ENCODE data around the gene SSH3.
"Not testable (repeated sequence)": the region's sequence is repeated elsewhere in the genome, so short reads cannot be mapped to it uniquely, and the experiment has no call there.

SSH3 gene

GRCh38 chr11:67312187-67313021 is 9.1 kb downstream of the SSH3 start:
- DNase-seq (ENCODE audit: low read depth) = no peak

- no peak for DNase-seq (ENCODE audit: low read depth)
These were observed 10.0 kb downstream of the SSH3 start for GRCh38 chr11:67313125-67313890.

DNA sequence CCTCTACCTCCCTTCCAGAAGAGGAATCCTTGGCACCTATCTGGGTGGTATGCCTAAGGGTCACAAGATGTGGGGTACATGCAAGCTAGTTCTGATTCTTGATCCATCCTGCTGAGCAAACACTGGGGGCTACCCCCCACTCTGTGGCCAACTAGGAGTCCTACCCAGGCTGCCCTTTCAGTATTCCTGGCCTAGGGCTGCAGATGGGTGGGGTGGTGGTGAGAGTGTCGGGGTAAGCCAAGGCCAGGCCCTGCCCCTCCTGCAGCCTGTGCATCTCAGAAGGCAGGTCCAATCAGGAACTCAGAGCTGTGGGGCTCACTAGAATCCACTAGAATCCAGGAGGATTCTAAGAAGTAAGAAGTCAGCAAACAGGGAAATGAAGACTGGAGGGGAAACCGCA is 10.9 kb downstream of the SSH3 start:
- DNase-seq (ENCODE audit: low read depth) = no peak

DNA sequence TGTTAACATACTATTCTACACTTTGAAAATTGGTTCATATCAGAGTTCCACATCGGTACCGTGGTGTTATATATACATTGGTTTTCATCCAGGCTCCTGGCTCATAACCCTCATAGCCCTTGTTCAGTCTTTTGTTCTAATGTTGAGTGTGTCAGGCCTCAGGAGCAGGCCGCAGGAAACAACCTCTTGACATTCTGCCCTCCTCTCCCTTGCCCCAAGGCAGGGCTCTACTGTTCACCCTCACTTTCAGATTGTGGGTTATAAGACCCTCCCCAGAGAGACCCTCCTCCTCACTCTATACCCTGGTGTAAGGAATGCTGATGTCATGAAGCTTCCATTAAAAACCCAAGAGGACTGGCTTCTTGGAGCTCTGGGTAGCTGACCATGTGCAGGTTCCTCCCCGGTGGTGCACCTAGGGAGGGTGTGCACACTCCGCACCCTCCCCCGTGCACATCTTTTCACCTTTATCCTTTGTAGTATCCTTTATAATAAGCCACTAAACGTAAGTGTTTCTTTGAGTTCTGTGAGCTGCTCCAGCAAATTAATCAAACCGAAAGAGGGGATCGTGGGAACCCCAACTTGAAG is 12.1 kb downstream of the SSH3 start:
- no peak for DNase-seq (ENCODE audit: low read depth)

- no peak for DNase-seq (ENCODE audit: low read depth)
These were observed 13.5 kb downstream of the SSH3 start for GRCh38 chr11:67316882-67317204.

DNA sequence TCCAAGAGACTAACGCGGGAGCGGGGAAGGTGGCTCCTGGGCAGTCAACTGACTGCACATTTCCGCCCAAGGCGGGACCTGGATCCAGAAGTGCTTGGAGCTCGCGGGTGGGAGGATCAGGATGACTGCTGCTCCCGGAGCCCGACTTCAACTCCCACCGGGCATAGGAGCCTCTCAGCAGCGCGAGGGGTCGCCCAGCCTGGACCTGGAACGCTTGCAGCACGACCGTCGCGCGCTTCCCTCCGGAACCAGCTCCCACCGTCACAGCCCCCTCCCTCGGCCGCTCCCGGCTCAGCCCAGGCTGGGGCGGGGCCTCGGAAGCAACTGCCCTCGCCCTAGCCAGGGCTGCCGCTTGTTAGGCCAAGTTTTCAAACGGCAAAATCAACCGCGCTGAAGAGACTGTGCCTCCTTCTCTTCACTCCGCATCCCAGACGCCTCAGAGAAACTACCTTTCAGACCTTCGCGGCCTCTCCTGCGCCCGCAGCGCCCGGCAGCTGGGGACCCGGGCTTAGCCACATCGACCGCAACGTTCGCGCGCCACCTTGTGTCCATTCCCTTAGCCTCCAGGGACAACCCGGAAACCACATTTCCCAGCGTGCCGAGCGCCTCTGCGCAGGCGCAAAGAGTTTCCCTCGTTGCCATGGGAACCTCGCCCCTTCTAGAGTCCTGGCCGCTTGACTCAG is 14.0 kb downstream of the SSH3 start:
- DNase-seq (ENCODE audit: low read depth) = peak; percentile 97

DNA sequence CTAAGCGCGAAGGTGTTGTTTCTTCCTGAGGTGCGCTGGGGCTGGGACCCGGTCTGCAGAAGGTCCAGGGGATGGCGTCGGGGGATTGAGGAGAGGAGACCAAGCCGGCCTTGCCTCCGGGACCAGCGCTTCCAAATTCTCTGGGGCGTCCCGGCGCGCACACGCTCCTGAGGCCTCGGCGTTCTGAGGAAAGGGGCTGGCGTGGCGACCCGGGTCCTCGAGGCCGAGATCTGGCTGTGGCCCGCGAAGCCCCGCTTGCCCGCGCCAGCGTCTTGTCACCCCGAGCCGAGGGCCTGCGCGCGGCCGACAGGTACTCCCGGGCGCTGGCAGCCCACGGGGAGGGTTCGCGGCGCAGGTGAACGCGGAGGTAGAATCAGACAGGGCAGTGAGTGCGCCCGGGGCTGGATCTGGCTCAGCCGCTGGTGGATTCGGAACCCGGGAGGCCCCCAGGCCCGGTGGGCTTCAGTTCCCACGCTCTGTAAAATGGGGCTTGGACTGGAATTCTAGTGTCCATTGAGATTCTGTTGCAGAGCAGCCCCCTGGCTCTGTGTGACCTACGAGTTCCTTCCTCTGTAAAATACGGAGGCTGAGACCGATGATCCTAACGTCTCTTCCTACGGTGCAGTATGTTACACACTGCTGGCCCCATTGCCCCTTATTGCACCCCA is 14.7 kb downstream of the SSH3 start:
- peak; percentile 29 for DNase-seq (ENCODE audit: low read depth)

GRCh38 chr11:67318876-67319275 is 15.5 kb downstream of the SSH3 start:
- DNase-seq (ENCODE audit: low read depth) = not testable (repeated sequence)

GRCh38 chr11:67320011-67320410 is 16.7 kb downstream of the SSH3 start:
- no peak for DNase-seq (ENCODE audit: low read depth)

GRCh38 chr11:67320691-67321090 is 17.4 kb downstream of the SSH3 start:
- DNase-seq (ENCODE audit: low read depth) = no peak

- no peak for DNase-seq (ENCODE audit: low read depth)
These were observed 18.1 kb downstream of the SSH3 start for GRCh38 chr11:67321313-67321871.

GRCh38 chr11:67322049-67322448 is 18.7 kb downstream of the SSH3 start:
- DNase-seq (ENCODE audit: low read depth) = no peak

GRCh38 chr11:67323526-67323925 is 20.2 kb downstream of the SSH3 start:
- no peak for DNase-seq (ENCODE audit: low read depth)

- DNase-seq (ENCODE audit: low read depth) = no peak
These were observed 28.9 kb downstream of the SSH3 start for GRCh38 chr11:67332081-67332691.

DNA sequence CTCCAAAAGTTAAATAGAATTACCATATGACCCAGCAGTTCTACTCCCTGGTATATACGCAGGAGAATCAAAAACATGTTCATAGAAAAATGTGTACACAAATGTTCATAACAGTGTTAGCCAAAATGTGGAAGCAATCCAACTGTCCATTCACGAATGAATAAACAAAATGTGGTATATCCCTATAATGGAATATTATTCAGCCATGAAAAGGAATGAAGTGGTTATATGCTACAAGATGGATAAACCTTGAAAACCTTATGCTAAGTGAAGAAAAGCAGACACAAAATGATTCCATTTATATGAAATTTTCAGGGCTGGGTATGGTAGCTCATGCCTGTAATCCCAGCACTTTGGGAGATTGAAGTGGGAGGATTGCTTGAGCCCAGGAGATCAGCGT is 33.9 kb downstream of the SSH3 start:
- no peak for DNase-seq (ENCODE audit: low read depth)

- DNase-seq (ENCODE audit: low read depth) = no peak
These were observed 40.9 kb downstream of the SSH3 start for GRCh38 chr11:67344264-67344663.

GRCh38 chr11:67345247-67345919 is 42.1 kb downstream of the SSH3 start:
- no peak for DNase-seq (ENCODE audit: low read depth)

- no peak for DNase-seq (ENCODE audit: low read depth)
These were observed 42.8 kb downstream of the SSH3 start for GRCh38 chr11:67345920-67346819.

GRCh38 chr11:67347964-67348749 is 44.8 kb downstream of the SSH3 start:
- DNase-seq (ENCODE audit: low read depth) = no peak
